GM19238 (cell line): ENCODE measurements around the gene LEMD2.

Experiments used
- DNase-seq: peaks from one replicate; pipeline ENCODE4 v3.0.0; 2011; ENCODE audit warnings: low spot score; ENCODE audit not compliant: insufficient read length

LEMD2 gene

GRCh38 chr6:33776764-33777163, 12.2 kb downstream of the LEMD2 start:
- DNase-seq, result no peak

GRCh38 chr6:33776186-33776585, 12.7 kb downstream of the LEMD2 start:
- no peak for DNase-seq

- no peak for DNase-seq
Observed at GRCh38 chr6:33774774-33775173, 14.2 kb downstream of the LEMD2 start.

- DNase-seq, result no peak
Observed at GRCh38 chr6:33772902-33773472, 15.9 kb downstream of the LEMD2 start.

- DNase-seq, result no peak
Observed at GRCh38 chr6:33772082-33772830, 16.7 kb downstream of the LEMD2 start.

GRCh38 chr6:33771146-33772081, 17.5 kb downstream of the LEMD2 start:
- peak; percentile 78 for DNase-seq

GRCh38 chr6:33770833-33771145, 18.1 kb downstream of the LEMD2 start:
- no peak for DNase-seq

- no peak for DNase-seq
Observed at GRCh38 chr6:33770124-33770832, 18.7 kb downstream of the LEMD2 start.

- DNase-seq, result no peak
Observed at GRCh38 chr6:33769248-33769821, 19.6 kb downstream of the LEMD2 start.

- peak; percentile 57 for DNase-seq
Observed at GRCh38 chr6:33768644-33769120, 20.2 kb downstream of the LEMD2 start.

- DNase-seq, result no peak
Observed at GRCh38 chr6:33766921-33767907, 21.7 kb downstream of the LEMD2 start.

- DNase-seq, result no peak
Observed at GRCh38 chr6:33765368-33765767, 23.6 kb downstream of the LEMD2 start.

GRCh38 chr6:33764036-33764435, 24.9 kb downstream of the LEMD2 start:
- no peak for DNase-seq

- DNase-seq, result no peak
Observed at GRCh38 chr6:33763483-33763882, 25.4 kb downstream of the LEMD2 start.

GRCh38 chr6:33762713-33763112, 26.2 kb downstream of the LEMD2 start:
- DNase-seq, result no peak

- DNase-seq, result peak; percentile 43
Observed at GRCh38 chr6:33761922-33762629, 26.9 kb downstream of the LEMD2 start.

GRCh38 chr6:33761581-33761921, 27.4 kb downstream of the LEMD2 start:
- no peak for DNase-seq

- no peak for DNase-seq
Observed at GRCh38 chr6:33759887-33760629, 28.9 kb downstream of the LEMD2 start.

GRCh38 chr6:33758815-33759216, 30.1 kb downstream of the LEMD2 start:
- DNase-seq, result no peak
